Liver (tissue), 9 donors: ENCODE data around the gene SLC25A25. TPM values are rescaled to one million over a fixed set of nuclear protein-coding genes. Genes with fewer than 3 reads are reported as not detected.

Experiments
- DNase-seq: peaks from one replicate; pipeline ENCODE4 v3.0.0-alpha.2; 2017; ENCODE audit warnings: low spot score
- H3K27ac ChIP-seq, 2 donors: one replicate each; pipeline ENCODE4 v1.7.0; 2013; ENCODE audit warnings: inconsistent platforms in 2 of 2, low read length in 2 of 2, control low read depth in 1 of 2, low read depth in 1 of 2, mild to moderate bottlenecking in 1 of 2
- H3K27me3 ChIP-seq, 4 donors: one replicate each; pipeline versions ENCODE4 v1.6.1 to v1.7.0; 2013; ENCODE audit warnings: low read length in 3 of 4, inconsistent platforms in 1 of 4, mild to moderate bottlenecking in 1 of 4, moderate library complexity in 1 of 4; ENCODE audit not compliant: control insufficient read depth in 4 of 4, insufficient read depth in 4 of 4
- H3K36me3 ChIP-seq, 4 donors: one replicate each; pipeline versions ENCODE4 v1.6.1 to v1.7.0; 2013; ENCODE audit warnings: low read length in 3 of 4, mild to moderate bottlenecking in 3 of 4, low read depth in 1 of 4, moderate library complexity in 1 of 4; ENCODE audit not compliant: control insufficient read depth in 4 of 4, insufficient read depth in 3 of 4
- H3K4me1 ChIP-seq, 4 donors: one replicate each; pipeline versions ENCODE4 v1.6.1 to v1.7.0; 2013; ENCODE audit warnings: low read length in 3 of 4, mild to moderate bottlenecking in 3 of 4, moderate library complexity in 1 of 4; ENCODE audit not compliant: control insufficient read depth in 4 of 4, insufficient read depth in 4 of 4
- H3K4me3 ChIP-seq, 3 donors: one replicate each; pipeline versions ENCODE4 v1.6.1 to v1.7.0; 2013; ENCODE audit warnings: low read length in 3 of 3, control low read depth in 1 of 3, low read depth in 1 of 3, mild to moderate bottlenecking in 1 of 3
- H3K9ac ChIP-seq, 2 donors: one replicate each; pipeline ENCODE4 v1.7.0; 2013; ENCODE audit warnings: low read length in 2 of 2, mild to moderate bottlenecking in 2 of 2, moderate library complexity in 2 of 2, control low read depth in 1 of 2, low read depth in 1 of 2
- H3K9me3 ChIP-seq, 4 donors: one replicate each; pipeline versions ENCODE4 v1.6.1 to v1.7.0; 2013; ENCODE audit warnings: low read length in 3 of 4; ENCODE audit not compliant: control insufficient read depth in 4 of 4
- EGR1 ChIP-seq, 2 donors: IDR thresholded peaks; 2 replicates each; pipeline ENCODE4 v1.6.1; 2016 to 2018; ENCODE audit warnings: antibody characterized with exemption in 2 of 2, low read depth in 2 of 2
- FOXA2 ChIP-seq: IDR thresholded peaks from 2 replicates; pipeline ENCODE4 v1.6.1; 2016; ENCODE audit warnings: antibody characterized with exemption
- GABPA ChIP-seq, 2 donors: IDR thresholded peaks in 1 of 2; conservative IDR thresholded peaks in 1 of 2; 2 replicates each; pipeline ENCODE4 v1.6.1; 2016; ENCODE audit warnings: antibody characterized with exemption in 2 of 2, mild to moderate bottlenecking in 1 of 2, moderate library complexity in 1 of 2
- HNF4A ChIP-seq, 2 donors: conservative IDR thresholded peaks; 2 replicates each; pipeline ENCODE4 v1.6.1; 2016; ENCODE audit warnings: antibody characterized with exemption in 2 of 2, mild to moderate bottlenecking in 2 of 2
- HNF4G ChIP-seq: IDR thresholded peaks from 2 replicates; pipeline ENCODE4 v1.6.1; 2016; ENCODE audit warnings: antibody characterized with exemption
- JUND ChIP-seq, 2 donors: IDR thresholded peaks; 2 replicates each; pipeline ENCODE4 v1.6.1; 2016; ENCODE audit warnings: antibody characterized with exemption in 2 of 2
- NR2F2 ChIP-seq: IDR thresholded peaks from 2 replicates; pipeline ENCODE4 v1.6.1; 2016; ENCODE audit warnings: antibody characterized with exemption
- RAD21 ChIP-seq, 2 donors: IDR thresholded peaks; 2 replicates each; pipeline ENCODE4 v1.6.1; 2016; ENCODE audit warnings: antibody characterized with exemption in 2 of 2, mild to moderate bottlenecking in 2 of 2
- TAF1 ChIP-seq: conservative IDR thresholded peaks from 2 replicates; pipeline ENCODE4 v1.6.1; 2016; ENCODE audit warnings: antibody characterized with exemption, mild to moderate bottlenecking
- YY1 ChIP-seq: IDR thresholded peaks from 2 replicates; pipeline ENCODE4 v1.6.1; 2016; ENCODE audit warnings: antibody characterized with exemption, mild to moderate bottlenecking
- ZBTB33 ChIP-seq: IDR thresholded peaks from 2 replicates; pipeline ENCODE4 v1.6.1; 2016; ENCODE audit warnings: antibody characterized with exemption
- WGBS: extraction: QIAGEN DNeasy Blood & Tissue Kit; methylation state at CpG from one replicate; pipeline ENCODE4 v1.1.7; 2013; 5-methylcytosine and 5-hydroxymethylcytosine counted together
- polyA plus RNA-seq, 2 donors: library from polyadenylated mRNA; stranded (reverse) in 1 of 2; unstranded in 1 of 2; fragments of 200-250 nt in 1 of 2; fragments of >200 nt in 1 of 2; fragmentation: Nextera tagmentation in 1 of 2; extraction: Ambion mirVana in 1 of 2; gene quantifications; one replicate each; pipeline versions ENCODE4 v1.2.1 to v1.2.3, GENCODE V29; 2013 to 2015
- total RNA-seq, 2 donors: library from RNA; depleted of rRNA; stranded (reverse); fragments of >200 nt; gene quantifications; one replicate each; pipeline ENCODE4 v1.2.3, GENCODE V29; 2014
- TF ChIP-seq, protein P1 (sequence below): IDR thresholded peaks from 2 replicates; pipeline ENCODE4 v1.6.1; 2016; ENCODE audit warnings: antibody characterized with exemption
- TF ChIP-seq, protein P2 (sequence below): IDR thresholded peaks from 2 replicates; pipeline ENCODE4 v1.6.1; 2016; ENCODE audit warnings: antibody characterized with exemption
- donor health status: healthy.
- donor health status: healthy.
- donor health status: healthy.
- donor health status: healthy.
- donor health status: healthy.

The SLC25A25 gene
- total and polyA plus RNA-seq, 4 donors, result 21.7 to 74.6 (median 39.3) TPM

DNA sequence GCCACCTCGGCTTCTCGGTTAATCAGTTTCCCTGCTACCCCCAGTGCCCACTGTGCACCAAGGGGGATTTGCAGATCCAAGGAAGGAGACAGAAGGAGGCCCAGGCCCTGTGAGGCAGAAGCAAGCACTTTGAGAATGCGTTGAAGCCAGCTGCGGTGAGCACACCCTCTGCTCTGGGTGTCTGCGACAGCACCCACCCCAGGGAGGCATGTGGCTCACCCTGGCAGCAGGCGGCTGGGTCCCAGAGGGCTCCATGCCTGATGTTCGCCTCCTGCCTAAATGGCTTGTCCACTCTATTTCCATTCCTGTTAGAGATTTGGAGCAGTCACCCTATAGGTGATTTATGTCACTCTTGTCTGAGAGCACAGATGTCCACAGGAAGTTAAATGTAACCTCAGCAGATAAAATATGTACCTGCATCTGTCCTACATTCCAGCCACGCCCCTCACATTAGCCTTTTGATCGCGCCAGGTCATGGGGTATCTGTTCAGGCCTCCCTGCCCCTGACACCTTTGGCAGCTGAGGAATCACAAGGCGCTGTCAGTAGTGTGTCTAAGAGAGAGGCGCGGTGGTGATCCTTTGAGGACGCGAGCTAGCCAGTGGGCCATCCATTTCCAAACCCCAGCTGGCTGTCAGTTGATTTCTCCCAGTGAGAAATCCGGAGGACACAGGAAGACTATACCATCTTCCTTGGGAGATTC is 31.3 kb downstream of the SLC25A25 start:
- Histone ChIP-seq H3K9me3 (no peaks in the 10 kb centered on the region), H3K9ac (peak overlapping the region; percentile 98 to 99), H3K27ac (peak overlapping the region; percentile 91 to 94), H3K27me3 (no peaks in the 10 kb centered on the region), H3K36me3 (peaks cover 0 to 11% (median 0%) of the 10 kb centered on the region in 4 donors), H3K4me1 (peaks cover 14 to 70% (median 58%) of the 10 kb centered on the region in 4 donors), H3K4me3 (peak overlapping the region; percentile 56 to 93 (median 82))
- WGBS, result 19% methylated on average over 16 of the region's 16 CpGs
- no peak for TF ChIP-seq EGR1 (IDR thresholded peaks at IDR 0.05; ENCODE audit: low read depth in 2 of 2)
- DNase-seq, result no peak

GRCh38 chr9:128099932-128100491 is 32.0 kb downstream of the SLC25A25 start:
- Histone ChIP-seq H3K9ac (peak overlapping the region; percentile 98 to 99), H3K36me3 (peaks cover 0 to 11% (median 0%) of the 10 kb centered on the region in 4 donors), H3K9me3 (no peaks in the 10 kb centered on the region), H3K4me3 (peak overlapping the region; percentile 56 to 93 (median 82)), H3K27me3 (no peaks in the 10 kb centered on the region), H3K27ac (peak overlapping the region; percentile 91 to 94), H3K4me1 (peaks cover 14 to 66% (median 54%) of the 10 kb centered on the region in 4 donors)
- 18% methylated on average over 16 of the region's 16 CpGs for WGBS
- TF ChIP-seq EGR1 (IDR thresholded peaks at IDR 0.05; ENCODE audit: low read depth in 2 of 2) (peak; percentile 26 to 66), HNF4A (conservative IDR thresholded peaks at IDR 0.05) (peak in 1 of 2 donors; percentile 5), GABPA (IDR thresholded peaks at IDR 0.05 in 1 of 2, conservative IDR thresholded peaks at IDR 0.05 in 1 of 2) (no peak), ZBTB33 (no peak), YY1 (peak; percentile 82), NR2F2 (peak; percentile 9), JUND (IDR thresholded peaks at IDR 0.05) (peak in 1 of 2 donors; percentile 46), FOXA2 (no peak), TAF1 (no peak)
- TF ChIP-seq, protein P1, sequence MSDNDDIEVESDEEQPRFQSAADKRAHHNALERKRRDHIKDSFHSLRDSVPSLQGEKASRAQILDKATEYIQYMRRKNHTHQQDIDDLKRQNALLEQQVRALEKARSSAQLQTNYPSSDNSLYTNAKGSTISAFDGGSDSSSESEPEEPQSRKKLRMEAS, result peak; percentile 35
- TF ChIP-seq, protein P2, sequence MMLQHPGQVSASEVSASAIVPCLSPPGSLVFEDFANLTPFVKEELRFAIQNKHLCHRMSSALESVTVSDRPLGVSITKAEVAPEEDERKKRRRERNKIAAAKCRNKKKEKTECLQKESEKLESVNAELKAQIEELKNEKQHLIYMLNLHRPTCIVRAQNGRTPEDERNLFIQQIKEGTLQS, result peak; percentile 28
- DNase-seq, result no peak

DNA sequence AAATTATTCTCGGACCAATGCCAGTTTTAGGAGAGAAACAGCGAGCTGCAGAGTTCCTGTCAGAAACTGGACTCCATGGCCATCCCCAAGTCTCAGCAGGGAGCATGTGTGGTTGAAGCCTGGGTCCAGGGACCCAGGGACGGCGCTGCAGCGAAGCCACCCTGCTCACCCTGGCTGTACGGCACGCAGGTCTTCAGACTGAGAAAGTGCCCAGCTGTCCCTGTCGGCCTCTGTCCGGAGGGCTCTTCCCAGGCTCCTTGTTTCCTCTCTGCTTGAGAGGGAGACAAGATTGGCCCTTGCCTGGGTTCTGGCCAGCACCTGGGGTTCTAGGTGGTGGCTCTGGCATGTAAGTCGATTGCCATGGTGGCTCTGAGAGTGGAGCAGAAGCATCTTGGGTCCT is 32.5 kb downstream of the SLC25A25 start:
- 47% methylated on average over 10 of the region's 10 CpGs for WGBS
- DNase-seq, result no peak

More for the DNA sequence above, 32.5 kb downstream of the SLC25A25 start:
- Histone ChIP-seq H3K4me1 (peaks cover 14 to 66% (median 52%) of the 10 kb centered on the region in 4 donors), H3K27me3 (no peaks in the 10 kb centered on the region), H3K27ac (peak overlapping the region; percentile 91 to 94), H3K9me3 (no peaks in the 10 kb centered on the region), H3K36me3 (peaks cover 3 to 14% (median 3%) of the 10 kb centered on the region in 4 donors), H3K9ac (peak overlapping the region; percentile 98 to 99), H3K4me3 (peak overlapping the region; percentile 56 to 93 (median 82))
- no peak for TF ChIP-seq RAD21 (IDR thresholded peaks at IDR 0.05)
- TF ChIP-seq YY1, result no peak
- TF ChIP-seq FOXA2, result no peak
- TF ChIP-seq, protein P1, result no peak
- no peak for TF ChIP-seq HNF4G
- no peak for TF ChIP-seq EGR1 (IDR thresholded peaks at IDR 0.05; ENCODE audit: low read depth in 2 of 2)
